Astrocyte (in vitro differentiated cells and primary cell): Measurements from ENCODE around the gene CYP20A1. TPM values are rescaled to one million over a fixed set of nuclear protein-coding genes. Genes with fewer than 3 reads are reported as not detected.

Experiments
- DNase-seq: peaks from one replicate; pipeline ENCODE4 v3.0.0-alpha.2; 2010; ENCODE audit warnings: low read depth
- FAIRE-seq: peaks from 2 replicates; lab custom pipeline; 2011; peaks lifted over from hg19 to GRCh38; lab: Jason Lieb, UNC
- H2AFZ ChIP-seq: 2 replicates; pipeline ENCODE4 v1.6.0; 2012; ENCODE audit warnings: low read depth, low read length, inconsistent platforms
- H3K27ac ChIP-seq: 2 replicates; pipeline ENCODE4 v1.5.1; 2011; ENCODE audit warnings: low read depth, low read length, inconsistent platforms
- H3K27me3 ChIP-seq: 2 replicates; pipeline ENCODE4 v1.6.0; 2011; ENCODE audit warnings: low read length, inconsistent platforms; ENCODE audit not compliant: insufficient read depth
- H3K36me3 ChIP-seq: 2 replicates; pipeline ENCODE4 v1.5.1; 2011; ENCODE audit warnings: low read length, inconsistent platforms; ENCODE audit not compliant: insufficient read depth
- H3K4me1 ChIP-seq: 2 replicates; pipeline ENCODE4 v1.5.1; 2011; ENCODE audit warnings: low read length, inconsistent platforms; ENCODE audit not compliant: insufficient read depth
- H3K4me2 ChIP-seq: 2 replicates; pipeline ENCODE4 v1.6.0; 2012; ENCODE audit warnings: low read length, inconsistent platforms
- H3K4me3 ChIP-seq: 2 replicates; pipeline ENCODE4 v1.5.1; 2011; ENCODE audit warnings: low read depth, mild to moderate bottlenecking, low read length, inconsistent platforms; ENCODE audit not compliant: insufficient read depth
- H3K79me2 ChIP-seq: 2 replicates; pipeline ENCODE4 v1.6.0; 2012; ENCODE audit warnings: mild to moderate bottlenecking, low read length, inconsistent platforms; ENCODE audit not compliant: insufficient read depth
- H3K9ac ChIP-seq: 2 replicates; pipeline ENCODE4 v1.6.0; 2012; ENCODE audit warnings: mild to moderate bottlenecking, low read length, inconsistent platforms
- H3K9me3 ChIP-seq: 2 replicates; pipeline ENCODE4 v1.5.1; 2012; ENCODE audit warnings: low read depth, mild to moderate bottlenecking, low read length, inconsistent platforms; ENCODE audit not compliant: insufficient read depth
- H4K20me1 ChIP-seq: 2 replicates; pipeline ENCODE4 v1.6.0; 2012; ENCODE audit warnings: low read length, inconsistent platforms; ENCODE audit not compliant: insufficient read depth
- H3K27ac Mint-ChIP-seq: one replicate; pipeline ENCODE4 v1.8.0; 2021; ENCODE audit warnings: mild to moderate bottlenecking, mixed read lengths; ENCODE audit not compliant: unreplicated experiment
- H3K27me3 Mint-ChIP-seq: one replicate; pipeline ENCODE4 v1.8.0; 2021; ENCODE audit warnings: low read depth, mixed read lengths; ENCODE audit not compliant: unreplicated experiment
- H3K36me3 Mint-ChIP-seq: one replicate; pipeline ENCODE4 v1.8.0; 2021; ENCODE audit warnings: low read depth, mixed read lengths; ENCODE audit not compliant: unreplicated experiment
- H3K4me1 Mint-ChIP-seq: one replicate; pipeline ENCODE4 v1.8.0; 2021; ENCODE audit warnings: low read depth, mixed read lengths; ENCODE audit not compliant: unreplicated experiment
- H3K4me3 Mint-ChIP-seq: one replicate; pipeline ENCODE4 v1.8.0; 2021; ENCODE audit warnings: mild to moderate bottlenecking, moderate library complexity, mixed read lengths; ENCODE audit not compliant: unreplicated experiment
- H3K9me3 Mint-ChIP-seq: one replicate; pipeline ENCODE4 v1.8.0; 2021; ENCODE audit warnings: mild to moderate bottlenecking, mixed read lengths; ENCODE audit not compliant: unreplicated experiment
- CTCF ChIP-seq: IDR thresholded peaks from 2 replicates; pipeline ENCODE4 v1.5.1; 2011; ENCODE audit warnings: low read depth, mild to moderate bottlenecking, inconsistent platforms, low read length, moderate library complexity; ENCODE audit not compliant: insufficient read depth
- EZH2 ChIP-seq: IDR thresholded peaks from 2 replicates; pipeline ENCODE4 v1.6.1; 2012; ENCODE audit warnings: mild to moderate bottlenecking, low read length, inconsistent platforms; ENCODE audit not compliant: insufficient read depth
- total RNA-seq: library from RNA; stranded (reverse); gene quantifications from 2 replicates; pipeline ENCODE4 v1.2.1, GENCODE V29; 2021

Gene CYP20A1
- total RNA-seq, 1 donor from 2014 or later, result 14.4 TPM

GRCh38 chr2:203330434-203330833 is 91.6 kb downstream of the CYP20A1 start:
- peak overlapping the region; percentile 92 for H3K4me2 ChIP-seq
- H3K4me1 ChIP-seq, result peaks cover 6% of the 10 kb centered on the region
- peaks cover 27% of the 10 kb centered on the region for H4K20me1 ChIP-seq
- H3K9ac ChIP-seq, result peak overlapping the region; percentile 92
- Mint-ChIP-seq H3K27ac (peak overlapping the region; percentile 28), H3K4me3 (peak overlapping the region; percentile 92), H3K4me1 (peaks cover 6% of the 10 kb centered on the region), H3K27me3 (no peaks in the 10 kb centered on the region), H3K36me3 (no peaks in the 10 kb centered on the region), H3K9me3 (no peaks in the 10 kb centered on the region)
- H3K79me2 ChIP-seq, result peaks cover 72% of the 10 kb centered on the region
- no peak for TF ChIP-seq EZH2
- TF ChIP-seq CTCF, result no peak
- no peaks in the 10 kb centered on the region for H3K27me3 ChIP-seq
- H3K9me3 ChIP-seq, result no peaks in the 10 kb centered on the region
- DNase-seq (peak; percentile 33), FAIRE-seq (peak; percentile 13)
- no peak overlapping the region for H3K27ac ChIP-seq
- peak overlapping the region; percentile 99 for H3K4me3 ChIP-seq
- H3K36me3 ChIP-seq, result no peaks in the 10 kb centered on the region
- H2AFZ ChIP-seq, result no peak overlapping the region

GRCh38 chr2:203338322-203338721 is 99.5 kb downstream of the CYP20A1 start:
- no peak overlapping the region for H3K27ac Mint-ChIP-seq
- no peak for FAIRE-seq

More at GRCh38 chr2:203338322-203338721, 99.5 kb downstream of the CYP20A1 start:
- Histone ChIP-seq H2AFZ (no peak overlapping the region), H3K27me3 (no peaks in the 10 kb centered on the region), H3K9ac (no peak overlapping the region), H3K4me2 (no peak overlapping the region), H3K27ac (no peak overlapping the region), H3K36me3 (no peaks in the 10 kb centered on the region), H3K4me1 (peaks cover 6% of the 10 kb centered on the region), H4K20me1 (peaks cover 27% of the 10 kb centered on the region), H3K79me2 (peaks cover 86% of the 10 kb centered on the region), H3K4me3 (no peak overlapping the region), H3K9me3 (no peaks in the 10 kb centered on the region)
- no peak for DNase-seq
- Mint-ChIP-seq H3K27me3 (no peaks in the 10 kb centered on the region), H3K9me3 (no peaks in the 10 kb centered on the region), H3K36me3 (no peaks in the 10 kb centered on the region), H3K4me3 (no peak overlapping the region), H3K4me1 (peaks cover 12% of the 10 kb centered on the region)
- TF ChIP-seq CTCF, result no peak
